HG02981 (cell line): ENCODE data around the gene TMEM185A.
"Not testable (repeated sequence)": the region's sequence is repeated elsewhere in the genome, so short reads cannot be mapped to it uniquely, and the experiment has no call there.

Source experiments
- ATAC-seq: cut with Tn5 transposase; IDR thresholded peaks from one replicate; pipeline ENCODE4 v1.9.1; 2021; ENCODE audit warnings: mild to moderate bottlenecking, moderate library complexity; ENCODE audit not compliant: unreplicated experiment

The TMEM185A gene

GRCh38 chrX:149626829-149627228 lies 4.8 kb downstream of the TMEM185A start:
- not testable (repeated sequence) for ATAC-seq

- ATAC-seq: not testable (repeated sequence)
Observed at GRCh38 chrX:149619662-149620061, 11.9 kb downstream of the TMEM185A start.

- no peak for ATAC-seq
Observed at GRCh38 chrX:149618871-149619270, 12.7 kb downstream of the TMEM185A start.

GRCh38 chrX:149611623-149612175 lies 19.9 kb downstream of the TMEM185A start:
- no peak for ATAC-seq

- ATAC-seq: no peak
Observed at GRCh38 chrX:149610511-149610910, 21.1 kb downstream of the TMEM185A start.

GRCh38 chrX:149607699-149608098 lies 23.9 kb downstream of the TMEM185A start:
- no peak for ATAC-seq

- ATAC-seq: not testable (repeated sequence)
Observed at GRCh38 chrX:149605248-149605885, 26.2 kb downstream of the TMEM185A start.

- ATAC-seq: not testable (repeated sequence)
Observed at GRCh38 chrX:149598603-149599002, 33.0 kb downstream of the TMEM185A start.

- not testable (repeated sequence) for ATAC-seq
Observed at GRCh38 chrX:149595943-149596342, 35.6 kb downstream of the TMEM185A start.

GRCh38 chrX:149595214-149595613 lies 36.4 kb downstream of the TMEM185A start, which contains the start of gene HSFX2:
HSFX2 (minus strand) TSS chrX:149595314; CDS start chrX:149594700, 614 bp downstream.
- ATAC-seq: not testable (repeated sequence)

GRCh38 chrX:149590993-149591392 lies 40.6 kb downstream of the TMEM185A start:
- ATAC-seq: not testable (repeated sequence)

- not testable (repeated sequence) for ATAC-seq
Observed at GRCh38 chrX:149587359-149587758, 44.2 kb downstream of the TMEM185A start, which contains the start of gene MAGEA9B. MAGEA9B (minus strand) TSS chrX:149587459; CDS start chrX:149583179, 4,280 bp downstream.

GRCh38 chrX:149585631-149586030 lies 46.0 kb downstream of the TMEM185A start:
- ATAC-seq: not testable (repeated sequence)

GRCh38 chrX:149573456-149573855 lies 58.1 kb downstream of the TMEM185A start:
- ATAC-seq: peak; percentile 100

- no peak for ATAC-seq
Observed at GRCh38 chrX:149572743-149573142, 58.8 kb downstream of the TMEM185A start.

GRCh38 chrX:149571770-149572169 lies 59.8 kb downstream of the TMEM185A start:
- ATAC-seq: no peak

GRCh38 chrX:149570668-149571067 lies 60.9 kb downstream of the TMEM185A start:
- no peak for ATAC-seq

- no peak for ATAC-seq
Observed at GRCh38 chrX:149569770-149570169, 61.8 kb downstream of the TMEM185A start.

- ATAC-seq: no peak
Observed at GRCh38 chrX:149568701-149569296, 62.8 kb downstream of the TMEM185A start.

- no peak for ATAC-seq
Observed at GRCh38 chrX:149567621-149568417, 63.8 kb downstream of the TMEM185A start.

GRCh38 chrX:149563359-149563758 lies 68.2 kb downstream of the TMEM185A start:
- ATAC-seq: no peak
